HEK293 (cell line): ENCODE results near the gene MKRN1.

Experiments
- CTCF ChIA-PET: fragments of 350-600 bp; formaldehyde crosslinking; extraction: SDS; loops from one replicate; lab custom pipeline; 2021; ENCODE audit warnings: antibody characterized with exemption; lab: Yijun Ruan, JAX
- POLR2A ChIA-PET: fragments of 300-600 bp; formaldehyde crosslinking; extraction: SDS; loops from one replicate; lab custom pipeline; 2020; ENCODE audit warnings: antibody characterized with exemption, inconsistent platforms; lab: Yijun Ruan, JAX
- H3K27ac ChIP-seq: fragments of 200-500 bp; sonication (Bioruptor generic); 2 replicates; pipeline ENCODE4 v1.5.1; 2014; ENCODE audit warnings: low read depth, low read length, control low read depth, inconsistent platforms; ENCODE audit errors: extremely low read depth
- H3K36me3 ChIP-seq, 2 experiments: fragments of 200-500 bp in 1 of 2; sonication (Bioruptor generic) in 1 of 2; 1 replicate in 1 of 2; 2 replicates in 1 of 2; pipeline ENCODE4 v1.5.1; 2014 to 2017; ENCODE audit warnings: inconsistent platforms in 2 of 2, low read length in 2 of 2; ENCODE audit not compliant: control insufficient read depth in 2 of 2, insufficient read depth in 1 of 2
- H3K4me1 ChIP-seq: fragments of 200-500 bp; sonication (Bioruptor generic); 2 replicates; pipeline ENCODE4 v1.5.1; 2014; ENCODE audit warnings: mild to moderate bottlenecking, low read length, inconsistent platforms; ENCODE audit not compliant: control insufficient read depth, insufficient read depth
- H3K4me3 ChIP-seq: 2 replicates; pipeline ENCODE4 v1.5.1; 2011; ENCODE audit warnings: low read depth, mild to moderate bottlenecking, control low read depth, low read length, moderate library complexity
- H3K9me3 ChIP-seq: fragments of 200-500 bp; sonication (Bioruptor generic); 2 replicates; pipeline ENCODE4 v1.5.1; 2014; ENCODE audit warnings: low read depth, low read length, inconsistent platforms; ENCODE audit not compliant: control insufficient read depth, insufficient read depth
- HOXC10 ChIP-seq: sonication (generic); formaldehyde crosslinking; IDR thresholded peaks from 2 replicates; pipeline ENCODE4 v1.8.1; 2023; ENCODE audit warnings: mild to moderate bottlenecking, missing genetic modification reagents
- IKZF3 ChIP-seq: fragments of 450-650 bp; IDR thresholded peaks from 2 replicates; pipeline ENCODE4 v1.5.0; 2018; ENCODE audit warnings: missing biosample characterization, mild to moderate bottlenecking, missing genetic modification characterization, moderate library complexity
- ZFP69B ChIP-seq: fragments of 450-650 bp; formaldehyde crosslinking; IDR thresholded peaks from 2 replicates; pipeline ENCODE4 v1.5.1; 2016; ENCODE audit warnings: missing biosample characterization, missing genetic modification characterization
- ZNF148 ChIP-seq: fragments of 450-650 bp; formaldehyde crosslinking; IDR thresholded peaks from 2 replicates; pipeline ENCODE4 v1.5.0; 2017; ENCODE audit warnings: missing biosample characterization, missing genetic modification characterization, borderline replicate concordance
- ZNF18 ChIP-seq: fragments of 450-650 bp; formaldehyde crosslinking; IDR thresholded peaks from 2 replicates; pipeline ENCODE4 v1.5.1; 2016; ENCODE audit warnings: missing biosample characterization, missing genetic modification characterization
- ZNF19 ChIP-seq: fragments of 450-650 bp; formaldehyde crosslinking; IDR thresholded peaks from 2 replicates; pipeline ENCODE4; 2016; ENCODE audit warnings: missing biosample characterization, missing genetic modification characterization, low read depth
- ZNF23 ChIP-seq: fragments of 450-650 bp; formaldehyde crosslinking; IDR thresholded peaks from 2 replicates; pipeline ENCODE4 v1.5.1; 2016; ENCODE audit warnings: missing biosample characterization, missing genetic modification characterization, borderline replicate concordance
- ZNF302 ChIP-seq: fragments of 450-650 bp; formaldehyde crosslinking; IDR thresholded peaks from 2 replicates; pipeline ENCODE4 v1.5.1; 2016; ENCODE audit warnings: missing biosample characterization, missing genetic modification characterization, low read depth
- ZNF488 ChIP-seq: fragments of 450-650 bp; formaldehyde crosslinking; IDR thresholded peaks from 2 replicates; pipeline ENCODE4 v1.5.1; 2016; ENCODE audit warnings: missing biosample characterization, missing genetic modification characterization
- ZNF529 ChIP-seq: fragments of 450-650 bp; formaldehyde crosslinking; IDR thresholded peaks from 2 replicates; pipeline ENCODE4 v1.5.1; 2017; ENCODE audit warnings: missing genetic modification characterization, missing biosample characterization; ENCODE audit not compliant: insufficient replicate concordance
- ZNF555 ChIP-seq: fragments of 450-650 bp; formaldehyde crosslinking; conservative IDR thresholded peaks from 2 replicates; pipeline ENCODE4 v1.5.1; 2017; ENCODE audit warnings: missing biosample characterization, mild to moderate bottlenecking, missing genetic modification characterization, inconsistent platforms
- ZNF558 ChIP-seq: fragments of 450-650 bp; formaldehyde crosslinking; IDR thresholded peaks from 2 replicates; pipeline ENCODE4 v1.5.1; 2016; ENCODE audit warnings: missing biosample characterization, missing genetic modification characterization
- ZNF785 ChIP-seq: fragments of 450-650 bp; formaldehyde crosslinking; IDR thresholded peaks from 2 replicates; pipeline ENCODE4 v1.5.1; 2016; ENCODE audit warnings: missing biosample characterization, missing genetic modification characterization
- ZSCAN30 ChIP-seq: fragments of 450-650 bp; IDR thresholded peaks from 2 replicates; pipeline ENCODE4 v1.5.1; 2018; ENCODE audit warnings: missing biosample characterization, mild to moderate bottlenecking, missing genetic modification characterization, moderate library complexity
- ZSCAN5A ChIP-seq: fragments of 450-650 bp; formaldehyde crosslinking; IDR thresholded peaks from 2 replicates; pipeline ENCODE4 v1.5.1; 2016; ENCODE audit warnings: missing biosample characterization, missing genetic modification characterization
- TF ChIP-seq, protein P1 (sequence below): fragments of 450-650 bp; formaldehyde crosslinking; IDR thresholded peaks from 2 replicates; pipeline ENCODE4 v1.5.1; 2016; ENCODE audit warnings: missing biosample characterization, missing genetic modification characterization

The MKRN1 gene

GRCh38 chr7:140518370-140519006 is 39.2 kb upstream of the MKRN1 start:
- ChIA-PET CTCF (interaction anchor here (0.6 to 8.1 kb wide), 20 partner anchors 7 to 1093 kb away, joined by 3 to 80 read pairs (median 4); no protein-coding TSS in a partner anchor), POLR2A (interaction anchor here (0.5 kb wide), 1 partner anchor 111 kb away, joined by 5 read pairs; no protein-coding TSS in a partner anchor)
- no peak for TF ChIP-seq ZSCAN5A (tag by site-specific recombination)
- TF ChIP-seq HOXC10 (CRISPR knock-in tag) = no peak
- TF ChIP-seq ZFP69B (tag by site-specific recombination) = no peak
- TF ChIP-seq ZNF529 = no peak
- no peak for TF ChIP-seq ZNF555 (tag by site-specific recombination)
- no peak for TF ChIP-seq IKZF3 (tag by site-specific recombination)
- TF ChIP-seq ZNF302 (tag by site-specific recombination) = no peak
- no peak for TF ChIP-seq ZNF148
- TF ChIP-seq ZNF785 (tag by site-specific recombination) = no peak
- TF ChIP-seq ZNF558 (tag by site-specific recombination) = no peak
- TF ChIP-seq ZNF488 (tag by site-specific recombination) = no peak
- TF ChIP-seq ZNF23 = no peak
- TF ChIP-seq, protein P1, sequence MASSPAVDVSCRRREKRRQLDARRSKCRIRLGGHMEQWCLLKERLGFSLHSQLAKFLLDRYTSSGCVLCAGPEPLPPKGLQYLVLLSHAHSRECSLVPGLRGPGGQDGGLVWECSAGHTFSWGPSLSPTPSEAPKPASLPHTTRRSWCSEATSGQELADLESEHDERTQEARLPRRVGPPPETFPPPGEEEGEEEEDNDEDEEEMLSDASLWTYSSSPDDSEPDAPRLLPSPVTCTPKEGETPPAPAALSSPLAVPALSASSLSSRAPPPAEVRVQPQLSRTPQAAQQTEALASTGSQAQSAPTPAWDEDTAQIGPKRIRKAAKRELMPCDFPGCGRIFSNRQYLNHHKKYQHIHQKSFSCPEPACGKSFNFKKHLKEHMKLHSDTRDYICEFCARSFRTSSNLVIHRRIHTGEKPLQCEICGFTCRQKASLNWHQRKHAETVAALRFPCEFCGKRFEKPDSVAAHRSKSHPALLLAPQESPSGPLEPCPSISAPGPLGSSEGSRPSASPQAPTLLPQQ (tag by site-specific recombination) = no peak
- no peak for TF ChIP-seq ZSCAN30
- TF ChIP-seq ZNF19 (tag by site-specific recombination) = no peak
- no peak for TF ChIP-seq ZNF18 (tag by site-specific recombination)
- H3K4me3 ChIP-seq = no peak overlapping the region
- no peaks in the 10 kb centered on the region for H3K9me3 ChIP-seq
- no peaks in the 10 kb centered on the region for H3K4me1 ChIP-seq
- H3K27ac ChIP-seq = no peak overlapping the region
- H3K36me3 ChIP-seq = peaks cover 0 to 4% of the 10 kb centered on the region in 2 experiments; a peak in 1 of 3 replicates
